ENCODE data around the gene NTN5.

NTN5 gene

DNA sequence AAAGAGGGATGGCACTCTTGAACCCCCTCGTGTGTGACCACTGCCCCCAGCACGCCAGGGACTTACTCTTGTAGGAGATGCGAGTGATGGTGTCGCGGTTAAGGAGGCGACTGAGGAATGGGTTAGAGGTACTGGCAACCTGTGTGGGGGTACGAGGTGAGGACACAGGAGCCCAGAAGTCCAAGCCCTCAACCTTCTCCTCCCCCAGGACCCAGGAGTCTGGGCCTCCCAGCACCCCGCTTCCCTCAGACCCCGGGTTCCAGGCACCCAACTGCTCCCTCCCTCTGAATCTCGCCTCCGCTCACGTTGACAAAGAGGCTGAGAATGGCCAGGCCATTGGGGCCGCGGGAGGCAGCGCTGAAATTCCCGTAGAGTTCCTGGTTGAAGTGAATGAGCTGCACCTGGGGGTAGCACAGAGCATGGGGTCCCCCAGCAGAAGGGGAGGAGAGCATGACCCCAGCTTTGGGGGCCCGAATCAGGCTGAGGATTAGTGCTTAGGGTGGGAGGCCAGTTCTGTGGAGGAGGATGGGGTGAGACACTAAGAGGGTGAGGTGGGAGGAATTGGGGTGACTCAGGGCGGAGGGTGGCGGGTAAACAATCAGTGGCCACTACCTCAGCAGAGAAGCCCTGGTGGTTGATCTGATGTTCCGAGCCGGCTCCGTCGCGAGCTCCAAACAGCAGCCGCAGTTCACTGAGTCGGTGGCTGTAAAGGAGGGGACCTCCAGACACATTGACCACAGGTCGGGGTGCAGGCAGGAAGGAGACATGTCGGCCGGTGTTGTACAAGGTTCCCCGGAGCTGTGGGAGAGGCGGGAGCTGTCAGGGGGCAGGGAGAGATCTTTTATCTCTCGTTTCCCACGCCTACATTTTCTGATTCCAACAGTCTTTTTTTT is 33.1 kb downstream of the NTN5 start:
- DNase-seq (ENCODE audit: insufficient read length, low spot score) (no peak), FAIRE-seq (no peak)
- TF ChIP-seq, protein P1, sequence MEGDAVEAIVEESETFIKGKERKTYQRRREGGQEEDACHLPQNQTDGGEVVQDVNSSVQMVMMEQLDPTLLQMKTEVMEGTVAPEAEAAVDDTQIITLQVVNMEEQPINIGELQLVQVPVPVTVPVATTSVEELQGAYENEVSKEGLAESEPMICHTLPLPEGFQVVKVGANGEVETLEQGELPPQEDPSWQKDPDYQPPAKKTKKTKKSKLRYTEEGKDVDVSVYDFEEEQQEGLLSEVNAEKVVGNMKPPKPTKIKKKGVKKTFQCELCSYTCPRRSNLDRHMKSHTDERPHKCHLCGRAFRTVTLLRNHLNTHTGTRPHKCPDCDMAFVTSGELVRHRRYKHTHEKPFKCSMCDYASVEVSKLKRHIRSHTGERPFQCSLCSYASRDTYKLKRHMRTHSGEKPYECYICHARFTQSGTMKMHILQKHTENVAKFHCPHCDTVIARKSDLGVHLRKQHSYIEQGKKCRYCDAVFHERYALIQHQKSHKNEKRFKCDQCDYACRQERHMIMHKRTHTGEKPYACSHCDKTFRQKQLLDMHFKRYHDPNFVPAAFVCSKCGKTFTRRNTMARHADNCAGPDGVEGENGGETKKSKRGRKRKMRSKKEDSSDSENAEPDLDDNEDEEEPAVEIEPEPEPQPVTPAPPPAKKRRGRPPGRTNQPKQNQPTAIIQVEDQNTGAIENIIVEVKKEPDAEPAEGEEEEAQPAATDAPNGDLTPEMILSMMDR (IDR thresholded peaks at IDR 0.05; ENCODE audit: insufficient read depth, missing control alignments), result no peak

DNA sequence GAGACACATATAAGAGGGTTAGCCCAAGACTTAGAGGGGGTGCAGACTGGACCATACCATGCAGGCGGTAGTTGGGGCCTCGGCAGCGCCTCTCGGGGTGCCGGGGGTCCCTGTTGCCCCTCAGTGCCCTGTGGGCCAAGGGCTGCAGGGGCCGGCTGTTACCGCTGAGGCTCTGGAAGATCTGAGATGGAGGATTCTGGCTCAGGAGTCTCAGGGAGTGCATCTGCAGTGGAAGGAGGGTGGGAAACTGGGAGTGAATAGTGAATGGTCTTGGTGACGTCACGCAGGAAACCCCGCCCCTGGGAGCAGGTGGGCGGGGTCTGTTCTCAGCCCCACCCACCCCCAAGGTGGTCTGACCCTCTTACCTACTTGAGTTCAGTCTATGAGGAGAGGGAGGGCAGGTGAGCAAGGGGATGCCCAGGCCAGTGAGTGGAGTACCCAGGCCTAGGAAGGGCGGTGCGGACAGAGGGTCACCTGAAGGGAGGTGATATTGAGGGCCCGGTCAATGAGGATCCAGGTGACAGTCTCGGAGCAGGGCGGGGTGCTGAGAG is 33.9 kb downstream of the NTN5 start:
- DNase-seq (ENCODE audit: insufficient read length, low spot score), result no peak
- FAIRE-seq, result no peak
- TF ChIP-seq, protein P1 (IDR thresholded peaks at IDR 0.05; ENCODE audit: insufficient read depth, missing control alignments), result no peak

DNA sequence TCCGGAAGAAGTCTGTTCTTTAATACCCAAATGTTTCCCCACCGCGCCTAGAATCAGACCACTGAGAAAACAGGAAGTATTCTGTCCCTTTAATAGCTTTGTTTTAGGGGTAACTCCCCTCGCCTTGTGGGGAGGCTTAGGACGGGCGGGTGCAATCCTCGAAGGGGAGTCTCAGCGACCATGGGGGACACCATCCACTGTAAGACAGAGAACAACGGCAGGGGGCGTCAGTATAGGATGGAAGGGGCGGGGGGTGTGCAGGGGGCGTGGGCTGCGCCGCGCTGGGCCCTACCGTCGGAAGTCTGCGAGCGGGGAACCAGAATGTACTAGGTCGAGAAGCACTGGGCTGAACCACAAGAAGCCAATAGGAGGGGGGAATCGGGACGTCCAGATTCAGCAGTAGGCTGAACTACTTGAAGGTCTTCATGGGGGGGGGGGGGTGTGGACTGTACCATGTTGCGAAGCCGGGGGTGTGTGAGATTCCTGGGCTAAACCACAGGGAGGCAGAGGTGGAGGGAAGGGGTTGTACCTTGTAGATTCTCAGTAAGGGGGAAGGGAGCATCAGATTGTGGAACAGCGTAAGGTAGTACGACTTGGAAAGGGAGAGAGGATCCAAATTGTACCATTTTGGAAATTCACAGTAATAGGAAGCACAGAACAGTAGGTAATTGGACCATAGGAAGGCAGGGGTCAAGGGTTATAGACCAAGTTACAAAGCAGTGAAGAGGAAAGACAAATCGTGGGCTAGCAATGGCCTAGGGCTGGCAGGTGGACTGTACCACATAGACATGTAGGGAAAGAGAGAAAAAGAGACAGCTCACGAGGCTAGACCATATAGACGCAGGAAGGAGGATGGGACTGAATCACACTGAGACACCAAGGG is 34.6 kb downstream of the NTN5 start:
- TF ChIP-seq, protein P1 (IDR thresholded peaks at IDR 0.05; ENCODE audit: insufficient read depth, missing control alignments), result peak; percentile 5
- FAIRE-seq (no peak), DNase-seq (ENCODE audit: insufficient read length, low spot score) (peak; percentile 67)

DNA sequence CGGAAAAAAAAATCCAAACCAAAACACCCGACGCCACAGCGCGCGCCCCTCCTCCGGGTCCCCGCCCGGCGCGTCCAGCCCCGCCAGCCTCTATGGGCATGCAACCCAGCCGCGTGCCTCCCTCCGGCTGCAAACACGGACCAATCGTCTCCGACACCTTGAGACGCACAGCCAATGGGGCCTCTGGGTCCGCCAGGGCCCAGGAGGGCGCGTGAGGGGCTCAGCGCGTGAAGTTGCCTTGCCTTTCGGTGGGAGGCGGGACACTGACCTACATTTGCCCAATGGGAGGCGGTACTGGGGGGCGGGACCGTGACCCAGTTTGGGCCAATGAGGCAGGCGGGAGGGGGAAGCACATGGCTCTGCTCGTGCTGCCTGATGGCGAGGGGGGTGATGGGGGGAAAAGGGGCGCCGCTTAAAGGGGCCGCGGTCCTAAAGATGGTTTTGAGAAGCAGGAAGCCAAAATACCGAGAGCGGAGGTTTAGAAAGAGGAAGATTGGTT is 35.3 kb downstream of the NTN5 start:
- TF ChIP-seq, protein P1 (IDR thresholded peaks at IDR 0.05; ENCODE audit: insufficient read depth, missing control alignments), result no peak
- DNase-seq (ENCODE audit: insufficient read length, low spot score), result peak; percentile 80
- no peak for FAIRE-seq

DNA sequence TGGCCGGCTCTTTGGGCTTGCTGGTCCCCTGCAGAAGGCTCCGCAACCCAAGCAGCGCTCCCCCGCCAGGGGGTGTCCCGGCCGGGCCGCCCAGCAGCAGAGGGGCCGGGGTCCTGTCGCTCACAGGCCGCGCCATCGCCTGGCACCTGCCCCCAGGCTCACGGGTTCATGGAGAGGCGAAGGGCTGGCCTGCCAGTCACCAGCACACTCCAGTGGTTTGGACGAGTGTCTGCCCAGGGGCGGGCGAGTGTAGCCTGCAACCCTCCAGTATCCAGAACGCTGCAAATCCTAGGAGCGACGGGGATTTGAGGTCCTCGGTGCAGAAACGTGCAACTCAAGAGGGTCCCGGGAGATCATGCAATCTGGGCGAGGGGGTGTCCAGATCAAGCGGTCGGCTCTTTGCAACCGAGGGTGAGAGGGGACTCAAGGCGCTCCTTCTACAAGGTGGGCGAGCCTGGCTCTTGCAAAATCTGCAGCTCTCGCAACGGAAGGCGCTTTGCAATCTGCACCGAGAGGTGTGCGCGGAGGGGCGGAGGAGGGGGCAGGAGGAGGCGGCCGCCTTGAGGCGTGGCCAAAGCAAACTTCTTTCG is 35.9 kb downstream of the NTN5 start, which contains the start of gene DBP:
Gene DBP, minus strand, starts transcription at position 521 of the 590 bp plus-strand sequence. Its CDS starts 385 bp downstream, at position 136.
- no peak for FAIRE-seq
- DNase-seq (ENCODE audit: insufficient read length, low spot score), result no peak
- TF ChIP-seq, protein P1 (IDR thresholded peaks at IDR 0.05; ENCODE audit: insufficient read depth, missing control alignments), result no peak

DNA sequence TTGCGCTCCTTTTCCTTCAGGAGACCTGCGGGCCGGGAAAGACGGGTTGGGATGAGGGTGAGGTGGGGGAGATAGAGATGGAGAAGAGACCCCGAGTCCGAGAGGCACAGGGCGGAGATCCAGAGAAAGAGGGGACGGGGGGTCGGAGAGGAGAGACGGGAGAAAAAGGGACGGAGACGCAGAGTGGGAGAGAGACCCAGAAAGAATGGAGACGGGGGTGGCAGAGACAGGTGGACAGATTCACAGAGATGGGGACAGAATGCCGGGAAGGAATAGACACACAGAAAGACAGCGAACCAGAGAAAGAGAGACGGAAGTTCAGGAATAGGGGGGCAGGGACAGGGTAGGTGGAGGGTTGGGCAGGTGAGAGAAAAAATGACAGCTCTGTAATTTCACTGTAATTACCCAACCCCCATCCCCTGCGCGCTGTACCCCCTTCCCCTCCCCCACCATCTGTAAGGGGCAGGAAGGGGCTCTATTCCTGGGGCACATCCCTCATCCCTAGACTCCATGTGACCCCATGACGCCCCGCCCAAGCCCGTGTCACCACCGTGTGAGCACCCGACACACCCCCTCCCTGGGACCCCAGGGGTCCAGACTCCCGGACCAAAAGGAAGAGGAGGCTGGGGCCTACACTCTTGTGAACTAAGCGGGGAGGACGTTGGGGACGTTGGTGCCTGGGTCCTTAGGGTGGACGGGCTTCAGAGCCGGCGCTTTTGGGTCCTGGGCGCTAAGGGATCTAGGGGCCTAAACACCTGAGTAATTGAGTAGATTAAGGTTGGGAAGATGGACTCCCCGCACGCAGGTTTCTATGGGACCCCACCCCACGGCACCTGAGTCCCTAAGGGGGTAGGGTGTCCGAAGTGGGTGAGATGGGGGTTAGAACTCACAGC is 36.6 kb downstream of the NTN5 start:
- no peak for FAIRE-seq
- no peak for DNase-seq (ENCODE audit: insufficient read length, low spot score)
- TF ChIP-seq, protein P1 (IDR thresholded peaks at IDR 0.05; ENCODE audit: insufficient read depth, missing control alignments), result no peak
